Stimulated activated CD4-positive, alpha-beta T cell treated with anti-CD3 and anti-CD28 coated beads, Interleukin-1b, Interleukin-23, amount 100 ng/mL, for 4 hours (primary cell): ENCODE measurements around the gene PHETA2.
"Not testable (repeated sequence)": the region's sequence is repeated elsewhere in the genome, so short reads cannot be mapped to it uniquely, and the experiment has no call there.

Experiments
- DNase-seq, 2 donors: peaks; one replicate each; pipeline ENCODE4 v3.0.0-alpha.2; 2020; ENCODE audit warnings: low read depth in 2 of 2

The PHETA2 gene

GRCh38 chr22:42104332-42104860 lies 30.3 kb downstream of the PHETA2 start:
- not testable (repeated sequence) for DNase-seq

- no peak for DNase-seq
Measured at GRCh38 chr22:42108848-42109247, 34.8 kb downstream of the PHETA2 start.

DNA sequence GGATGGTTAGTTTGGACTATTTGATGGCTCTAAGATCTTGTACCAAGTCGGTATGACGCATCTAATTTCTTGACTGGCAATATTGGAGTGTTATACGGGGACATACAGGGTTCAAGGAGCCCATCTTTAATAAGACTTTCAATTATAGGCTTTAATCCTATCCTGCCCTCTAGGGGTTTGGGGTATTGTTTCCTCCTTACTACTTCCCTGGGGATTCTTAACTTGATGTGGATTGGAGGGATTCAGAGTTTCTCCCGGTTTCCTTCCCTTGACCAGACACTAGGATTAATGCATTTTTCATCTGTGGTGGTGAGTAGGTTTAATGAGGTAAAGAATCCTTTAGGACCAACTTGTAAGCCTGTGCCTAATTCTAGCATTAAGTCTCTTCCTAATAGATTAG lies 37.8 kb downstream of the PHETA2 start:
- no peak for DNase-seq

DNA sequence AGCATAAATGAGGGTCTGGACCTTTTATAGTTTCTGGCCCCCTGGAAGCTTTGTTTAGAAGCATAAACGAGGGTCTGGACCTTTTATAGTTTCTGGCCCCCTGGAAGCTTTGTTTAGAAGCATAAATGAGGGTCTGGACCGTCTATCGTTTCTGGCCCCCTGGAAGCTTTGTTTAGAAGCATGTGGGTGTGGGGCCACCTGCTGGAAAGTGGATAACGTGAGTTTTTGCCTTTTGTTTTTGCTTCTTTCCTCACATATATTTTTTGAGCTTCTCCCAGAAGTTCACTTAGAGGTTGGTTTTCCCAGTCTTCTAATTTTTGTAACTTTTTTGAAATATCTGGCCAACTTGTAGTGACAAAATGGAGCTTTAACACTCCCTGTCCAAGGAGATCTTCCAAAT lies 38.7 kb downstream of the PHETA2 start:
- DNase-seq: not testable (repeated sequence)

GRCh38 chr22:42114721-42115120 lies 40.7 kb downstream of the PHETA2 start:
- DNase-seq: no peak

- DNase-seq: not testable (repeated sequence)
Measured at GRCh38 chr22:42115420-42115830, 41.4 kb downstream of the PHETA2 start.

GRCh38 chr22:42116848-42117424 lies 42.9 kb downstream of the PHETA2 start:
- no peak for DNase-seq

- peak in 1 of 2 donors; percentile 45 for DNase-seq
Measured at GRCh38 chr22:42120231-42121021, 46.4 kb downstream of the PHETA2 start.

- not testable (repeated sequence) for DNase-seq
Measured at GRCh38 chr22:42123529-42123928, 49.5 kb downstream of the PHETA2 start.

- DNase-seq: no peak
Measured at GRCh38 chr22:42127606-42128005, 53.6 kb downstream of the PHETA2 start.

DNA sequence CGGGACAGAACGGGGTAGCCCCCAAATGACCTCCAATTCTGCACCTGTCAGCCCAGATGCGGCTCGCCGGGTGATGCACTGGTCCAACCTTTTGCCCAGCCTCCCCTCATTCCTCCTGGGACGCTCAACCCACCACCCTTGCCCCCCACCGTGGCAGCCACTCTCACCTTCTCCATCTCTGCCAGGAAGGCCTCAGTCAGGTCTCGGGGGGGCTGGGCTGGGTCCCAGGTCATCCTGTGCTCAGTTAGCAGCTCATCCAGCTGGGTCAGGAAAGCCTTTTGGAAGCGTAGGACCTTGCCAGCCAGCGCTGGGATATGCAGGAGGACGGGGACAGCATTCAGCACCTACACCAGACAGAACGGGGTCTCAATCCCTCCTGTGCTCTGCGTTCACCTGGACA lies 54.0 kb downstream of the PHETA2 start:
- DNase-seq: not testable (repeated sequence)
